ENCODE results near the gene SECISBP2L. TPM values are rescaled to one million over a fixed set of nuclear protein-coding genes. Genes with fewer than 3 reads are reported as not detected.

Gene SECISBP2L
- total RNA-seq, 1 experiment from 2014 or later = 24.7 TPM

- Histone ChIP-seq H2BK120ac (ENCODE audit: low read depth, low read length, poor library complexity, severe bottlenecking) (no peak overlapping the region), H2AFZ (ENCODE audit: low read length) (no peak overlapping the region), H2BK12ac (ENCODE audit: insufficient read length, low read depth, low read length) (no peak overlapping the region), H3K79me2 (ENCODE audit: insufficient read depth, low read length) (no peaks in the 10 kb centered on the region), H3K18ac (ENCODE audit: insufficient read length, low read depth, low read length) (no peak overlapping the region), H3K27me3 (ENCODE audit: insufficient read depth, low read length) (no peaks in the 10 kb centered on the region), H2AK5ac (ENCODE audit: insufficient read length, low read length) (no peak overlapping the region), H4K91ac (ENCODE audit: insufficient read length, low read depth, low read length) (no peak overlapping the region), H3K4me2 (ENCODE audit: insufficient read depth, insufficient read length, low read length) (no peak overlapping the region), H3T11ph (ENCODE audit: low read length) (no peak overlapping the region), H3K23ac (ENCODE audit: insufficient read length, low read depth, low read length) (no peak overlapping the region), H3K23me2 (ENCODE audit: insufficient read length, low read depth, low read length, poor library complexity, severe bottlenecking) (no peaks in the 10 kb centered on the region), H4K8ac (replicated peaks; ENCODE audit: insufficient read length, low read depth, low read length) (no peak overlapping the region), H3K27ac (ENCODE audit: insufficient read length, low read depth, low read length) (no peak overlapping the region), H2BK5ac (ENCODE audit: insufficient read length, low read length) (no peak overlapping the region), H3K9ac (ENCODE audit: extremely low read depth, insufficient read length, low read length) (no peak overlapping the region), H3K14ac (ENCODE audit: insufficient read depth, low read length) (no peak overlapping the region), H3K56ac (ENCODE audit: insufficient read length, low read depth, low read length) (no peak overlapping the region), H3K4ac (ENCODE audit: low read depth, low read length) (no peak overlapping the region), H3K4me1 (ENCODE audit: insufficient read depth, low read length) (no peaks in the 10 kb centered on the region), H2BK20ac (ENCODE audit: low read depth, low read length, poor library complexity, severe bottlenecking) (no peak overlapping the region), H3K9me3 (ENCODE audit: control insufficient read depth, low read depth, low read length) (no peaks in the 10 kb centered on the region), H4K20me1 (ENCODE audit: control insufficient read depth, insufficient read depth, insufficient read length) (no peaks in the 10 kb centered on the region), H4K5ac (ENCODE audit: insufficient read length, low read depth, low read length) (no peak overlapping the region), H2BK15ac (ENCODE audit: low read depth, low read length) (no peak overlapping the region), H3K79me1 (ENCODE audit: insufficient read depth, low read depth, low read length, poor library complexity, severe bottlenecking) (no peaks in the 10 kb centered on the region)
- no peak for TF ChIP-seq CTCF (conservative IDR thresholded peaks at IDR 0.05)
- Mint-ChIP-seq H3K36me3 (ENCODE audit: insufficient read depth in 1 of 3, low read depth in 3 of 3) (no peaks in the 10 kb centered on the region; a peak in 1 of 7 replicates), H3K27ac (no peak overlapping the region), H3K27me3 (ENCODE audit: low read depth) (peaks cover 5% of the 10 kb centered on the region; the same call in 1 of the 2 replicates), H3K4me3 (no peak overlapping the region), H3K4me1 (peaks cover 12 to 17% of the 10 kb centered on the region in 2 experiments), H3K9me3 (no peaks in the 10 kb centered on the region)
- WGBS (ENCODE audit: extremely low coverage, insufficient read length, low lambda C conversion rate) = no CpG with 5 or more reads among the region's 5 CpGs
- no peak for DNase-seq
Observed at GRCh38 chr15:48983300-48983699, 62.9 kb downstream of the SECISBP2L start.

Data from H9 (cell line).